ENCODE measurements around the gene HSD3B7.
A peak's percentile ranks its signal among the peaks of the same experiment; 100 is the strongest.

GRCh38 chr16:30947859-30948666, 36.9 kb upstream of the HSD3B7 start:
- TF ChIP-seq CTCF (IDR thresholded peaks at IDR 0.05) (no peak), POLR2A (IDR thresholded peaks at IDR 0.05) (peak in 1 of 2 donors; percentile 14)

Measured in adrenal gland (tissue), 5 donors.